HG03108 (cell line): ENCODE measurements around the gene MESD.

ENCODE experiments used
- ATAC-seq: cut with Tn5 transposase; IDR thresholded peaks from one replicate; pipeline ENCODE4 v1.9.1; 2021; ENCODE audit warnings: moderate library complexity; ENCODE audit not compliant: unreplicated experiment

Gene MESD

DNA sequence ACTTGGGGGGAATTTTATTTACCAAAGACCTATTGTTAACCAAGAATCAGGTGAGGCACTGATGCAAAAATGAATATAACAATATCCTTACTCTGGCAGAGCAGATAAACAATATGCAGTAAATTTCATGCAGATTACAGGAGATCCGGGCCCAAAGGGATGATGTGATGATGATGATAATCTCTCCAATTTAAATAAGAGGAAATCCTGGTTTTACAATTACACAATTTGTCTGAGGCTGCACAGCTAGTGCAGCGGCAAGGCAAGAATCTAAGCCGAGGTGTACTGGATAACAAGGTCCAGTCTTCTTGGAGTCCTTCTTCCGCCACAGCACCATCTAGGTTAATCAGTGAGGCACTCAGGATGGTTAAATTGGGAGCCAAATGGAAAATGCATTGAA is 2.4 kb upstream of the MESD start:
- no peak for ATAC-seq

DNA sequence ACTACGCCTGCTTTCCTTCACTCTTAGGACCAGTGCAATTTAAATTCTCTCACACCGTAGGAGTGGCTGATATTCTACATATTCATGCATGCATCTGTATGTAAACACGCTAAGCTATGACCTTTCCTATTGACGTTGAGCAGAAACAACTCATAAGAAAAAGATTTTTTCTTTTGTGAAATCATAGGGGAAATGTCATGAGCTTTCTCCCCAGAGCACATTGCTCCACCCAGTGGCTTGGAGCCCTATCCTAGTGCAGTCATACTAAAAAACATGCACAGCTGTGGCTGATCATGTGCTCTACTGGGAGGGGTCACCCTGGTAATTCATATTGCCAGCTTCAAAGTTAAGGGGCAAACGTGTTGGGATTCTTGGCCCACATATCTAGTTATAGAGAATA is 1.8 kb upstream of the MESD start:
- ATAC-seq: no peak

DNA sequence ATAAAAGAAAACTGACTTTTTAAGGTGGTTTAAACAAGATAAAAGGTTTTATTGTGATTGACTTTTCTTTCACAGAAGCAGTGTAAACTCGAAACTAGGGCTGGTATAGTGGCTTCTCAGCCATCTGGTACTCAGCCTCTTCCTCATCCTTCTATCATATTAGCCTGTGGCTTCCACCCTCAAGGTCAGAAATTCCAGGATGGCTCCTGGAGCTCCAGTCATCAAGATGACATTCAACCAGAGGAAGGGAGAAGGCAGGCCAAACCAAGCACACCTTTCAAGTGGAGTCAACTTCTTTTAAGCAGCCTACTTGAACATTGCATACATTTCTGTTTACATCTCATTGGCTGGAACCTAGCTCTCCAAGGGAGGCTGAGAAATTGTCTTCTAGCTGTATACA is 1.3 kb upstream of the MESD start:
- no peak for ATAC-seq

GRCh38 chr15:80989081-80989517 is 520 bp downstream of the MESD start:
- ATAC-seq: no peak

DNA sequence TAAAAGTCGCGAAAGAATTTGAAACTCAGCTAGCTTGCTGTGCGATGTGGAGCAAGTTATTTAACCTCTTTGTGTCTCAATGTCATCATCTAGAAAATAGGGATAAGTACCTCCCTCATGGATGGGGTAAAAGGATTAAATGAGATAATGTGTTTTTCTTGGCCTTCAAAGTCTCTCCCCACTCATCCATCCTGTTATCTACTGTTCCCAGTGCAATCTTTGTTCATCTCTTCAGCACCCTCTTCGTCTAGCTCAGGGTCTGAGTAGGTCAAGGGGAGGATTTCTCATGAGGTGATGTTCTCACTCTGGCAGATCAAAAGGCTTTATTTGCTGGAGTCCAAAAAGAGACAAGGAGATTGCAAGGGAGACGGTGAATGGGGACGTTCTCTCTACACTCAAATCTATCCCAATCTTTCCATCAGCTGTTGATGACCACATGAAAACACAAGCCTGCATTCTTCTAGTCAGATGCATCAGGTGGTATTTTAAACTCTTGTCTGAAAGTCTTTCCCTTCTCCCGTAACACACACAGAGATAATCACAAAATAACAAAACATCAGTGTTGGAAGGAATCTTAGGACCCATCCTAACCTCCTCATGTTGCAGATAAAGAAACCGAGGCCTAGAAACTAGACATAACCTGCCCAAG is 1.3 kb downstream of the MESD start:
- no peak for ATAC-seq

- no peak for ATAC-seq
Observed at GRCh38 chr15:80986487-80986886, 3.1 kb downstream of the MESD start.

GRCh38 chr15:80985981-80986380 is 3.6 kb downstream of the MESD start:
- ATAC-seq: no peak

DNA sequence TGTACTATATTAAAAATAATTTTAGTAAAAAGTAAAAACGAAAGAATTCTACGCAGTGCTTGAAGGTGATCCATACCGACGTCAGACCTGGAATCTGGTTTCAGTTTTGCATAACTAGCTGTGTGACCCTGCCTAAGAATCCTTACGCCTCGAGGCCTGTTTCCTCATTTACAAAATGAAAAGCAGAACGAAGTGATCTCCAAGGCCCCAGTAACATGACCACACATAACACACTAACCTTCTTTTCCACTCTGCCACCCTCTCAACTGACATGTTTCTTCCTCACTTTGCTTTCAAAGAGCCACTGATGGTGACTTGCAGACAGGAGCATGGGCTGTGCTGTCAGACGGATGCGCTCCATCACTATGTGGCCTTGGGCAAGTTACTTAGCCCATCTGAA is 4.8 kb downstream of the MESD start:
- ATAC-seq: no peak

GRCh38 chr15:80982839-80983238 is 6.8 kb downstream of the MESD start:
- ATAC-seq: no peak

DNA sequence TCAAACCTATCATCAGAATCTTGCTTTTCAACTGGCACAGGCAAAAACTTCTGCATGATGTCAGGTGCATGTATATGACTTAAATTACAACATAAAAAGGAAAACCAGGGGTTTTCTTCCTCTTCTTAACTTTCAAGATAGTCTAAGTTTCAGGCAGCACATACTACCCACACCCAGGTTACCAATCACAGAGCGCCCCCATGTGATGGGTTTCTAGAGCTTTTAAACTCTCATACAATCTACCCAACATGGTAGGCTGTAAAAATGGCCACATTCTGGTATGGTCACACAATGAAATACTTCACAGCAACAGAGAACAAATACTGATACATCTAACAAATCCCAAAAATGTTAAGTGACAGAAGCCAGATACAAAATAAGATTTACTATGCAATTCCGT is 7.4 kb downstream of the MESD start:
- ATAC-seq: no peak

DNA sequence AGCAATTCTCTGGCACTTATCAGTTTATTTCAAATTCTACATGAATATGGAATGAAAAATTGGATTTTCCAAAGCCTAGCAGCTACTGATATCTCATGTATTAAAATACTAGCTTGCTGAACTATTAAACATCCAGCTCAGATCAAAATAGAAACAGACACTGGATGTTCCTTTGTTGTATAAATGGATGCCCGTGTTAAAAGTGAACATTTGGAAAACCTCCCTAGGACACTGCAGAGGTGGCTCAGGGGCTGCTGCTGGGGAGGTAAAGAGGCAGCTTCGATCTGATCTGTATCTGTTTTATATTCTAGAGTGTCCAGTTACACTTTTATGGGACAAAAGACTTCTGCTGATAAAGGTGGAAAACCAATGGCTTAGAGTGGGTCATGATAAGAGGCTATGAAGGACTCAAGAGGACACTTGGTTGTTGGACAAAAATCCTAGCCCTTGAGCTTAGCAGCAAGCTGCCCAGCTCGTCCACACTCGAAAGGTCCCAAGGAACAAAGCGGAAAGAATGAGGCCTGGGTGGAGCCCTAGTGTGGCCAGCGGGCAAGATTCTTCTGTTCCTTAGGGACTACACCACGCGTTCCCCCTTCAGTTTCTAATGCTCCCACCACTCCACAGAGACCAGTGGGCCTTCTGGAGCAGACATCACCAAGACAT is 9.9 kb downstream of the MESD start:
- ATAC-seq: no peak

DNA sequence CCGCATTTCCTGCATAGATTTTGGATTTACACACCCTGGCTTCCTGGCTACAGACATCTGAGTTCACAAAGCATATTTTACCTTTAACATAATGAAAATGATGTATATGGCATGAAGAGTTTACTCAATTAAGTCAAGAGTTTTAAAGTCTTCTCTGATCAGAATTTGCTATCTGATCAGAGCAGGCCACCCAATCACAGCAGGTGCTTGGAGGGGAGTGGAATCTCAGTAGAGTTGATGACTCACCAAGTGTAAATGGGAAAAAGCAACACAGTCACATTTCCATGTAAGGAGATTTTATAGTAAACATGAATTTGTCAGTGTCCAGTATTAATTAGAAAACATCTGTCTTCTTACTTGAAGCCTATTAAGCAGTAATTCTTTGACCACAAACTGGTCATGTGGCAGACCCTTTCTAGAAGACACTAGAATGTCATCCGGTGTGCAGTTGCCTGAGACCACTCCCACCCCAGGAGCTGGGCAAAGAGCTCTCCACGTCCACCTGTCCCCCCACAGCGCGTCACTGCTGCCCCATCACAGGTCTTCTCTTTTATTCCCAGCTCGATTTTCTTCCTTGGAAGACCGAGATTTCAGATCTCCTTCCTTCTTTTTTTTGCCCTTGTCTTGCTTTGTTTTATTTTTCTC is 10.8 kb downstream of the MESD start:
- no peak for ATAC-seq

- no peak for ATAC-seq
Observed at GRCh38 chr15:80977627-80978036, 12.0 kb downstream of the MESD start.

DNA sequence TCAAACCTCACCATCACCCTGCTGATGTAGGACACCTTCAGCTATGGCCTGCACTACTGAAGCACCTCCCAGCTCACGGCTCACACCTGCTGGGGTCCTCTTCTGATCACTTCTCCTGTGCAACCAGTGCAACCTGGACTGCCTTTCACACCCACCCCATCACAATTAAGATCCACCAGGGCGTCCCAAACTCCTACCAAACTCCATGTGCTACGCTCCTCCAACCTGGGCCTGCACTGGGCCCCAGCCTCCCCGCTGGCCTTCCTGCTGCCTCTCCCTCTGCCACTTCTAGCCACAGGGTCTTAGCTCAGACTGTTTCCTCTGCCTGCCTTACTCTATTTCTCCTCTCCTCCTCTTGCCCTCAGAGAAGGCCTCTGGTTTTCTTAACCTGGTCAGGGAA is 12.8 kb downstream of the MESD start:
- ATAC-seq: no peak

DNA sequence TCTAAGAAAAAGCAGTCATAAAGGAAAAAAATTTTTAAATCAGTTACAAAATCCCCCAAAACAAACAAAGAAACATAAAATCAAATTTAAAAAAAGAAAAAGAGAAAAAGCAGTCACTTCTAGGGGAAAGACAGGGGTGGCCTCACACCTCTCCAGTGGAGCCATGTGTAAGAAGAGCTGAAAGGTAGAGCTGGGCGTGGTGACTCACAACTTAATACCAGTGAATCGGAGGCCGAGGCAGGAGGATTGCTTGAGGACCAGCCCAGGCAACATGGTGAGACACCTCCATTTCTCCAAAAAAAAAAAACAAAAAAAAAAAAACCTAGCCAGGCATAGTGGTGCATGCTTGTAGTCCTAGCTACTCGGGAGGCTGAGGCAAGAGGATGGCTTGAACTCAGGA is 14.7 kb downstream of the MESD start:
- ATAC-seq: no peak

- ATAC-seq: no peak
Observed at GRCh38 chr15:80972276-80972675, 17.3 kb downstream of the MESD start.

DNA sequence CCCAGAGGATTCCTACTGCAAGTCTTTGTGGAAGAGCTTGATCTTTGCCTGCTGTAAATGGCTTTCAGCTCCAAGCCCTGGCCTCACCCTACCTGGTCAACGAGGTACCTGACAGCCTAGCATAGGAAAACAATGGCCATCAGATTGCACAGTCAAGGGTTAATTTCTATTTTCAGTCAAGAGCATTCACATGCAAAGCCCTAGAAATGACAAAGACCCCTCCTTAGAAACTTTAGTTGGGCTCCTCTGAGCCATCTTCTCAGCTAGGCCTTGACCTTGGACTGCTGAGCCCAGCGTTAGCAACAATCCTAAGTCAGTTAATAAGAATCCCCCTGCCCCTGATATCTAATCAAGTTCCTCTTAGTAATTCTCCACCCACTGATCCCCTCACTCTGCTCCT is 18.5 kb downstream of the MESD start:
- ATAC-seq: no peak

DNA sequence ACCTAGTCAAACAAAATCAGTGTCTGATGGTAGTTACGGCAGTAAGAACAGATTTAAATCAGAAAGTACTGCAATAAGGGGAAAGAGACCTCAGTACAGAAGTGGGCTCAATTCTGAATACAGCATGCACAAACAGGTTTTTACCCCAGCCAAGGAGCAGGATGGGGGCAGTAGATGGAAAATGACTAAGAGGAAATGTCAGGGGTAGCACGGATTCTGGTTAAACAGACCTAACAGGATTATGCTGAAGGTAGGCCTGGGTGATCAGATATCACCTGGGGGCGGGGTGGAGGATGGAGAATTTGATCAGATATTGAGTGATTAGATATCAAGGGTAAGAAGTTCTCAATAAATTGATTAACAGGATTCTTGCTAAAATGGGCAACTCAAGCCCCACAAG is 19.0 kb downstream of the MESD start:
- ATAC-seq: no peak

- no peak for ATAC-seq
Observed at GRCh38 chr15:80970018-80970657, 19.5 kb downstream of the MESD start.

DNA sequence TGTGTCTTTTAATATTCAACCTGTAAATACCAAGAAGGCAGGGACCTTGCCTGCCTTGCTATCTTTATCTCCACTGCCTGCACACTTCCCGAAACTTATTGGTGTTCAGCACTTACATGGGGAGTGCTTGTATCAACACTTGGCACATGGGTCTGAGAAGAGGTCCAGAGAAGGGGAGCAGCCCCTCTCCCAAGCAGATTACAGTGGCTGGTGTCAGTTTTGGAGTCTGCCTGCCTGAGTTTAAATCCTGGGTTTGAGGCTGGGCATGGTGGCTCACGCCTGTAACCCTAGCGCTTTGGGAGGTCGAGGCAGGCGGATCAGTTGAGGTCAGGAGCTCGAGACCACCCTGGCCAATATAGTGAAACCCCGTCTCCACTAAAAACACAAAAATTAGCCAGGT is 20.3 kb downstream of the MESD start:
- ATAC-seq: no peak

GRCh38 chr15:80967991-80968510 is 21.6 kb downstream of the MESD start:
- ATAC-seq: no peak

GRCh38 chr15:80967451-80967850 is 22.2 kb downstream of the MESD start:
- no peak for ATAC-seq
